ENCODE measurements around the gene PAK6. TPM values are rescaled to one million over a fixed set of nuclear protein-coding genes. Genes with fewer than 3 reads are reported as not detected.

Gene PAK6
- total and polyA plus RNA-seq, 4 donors: 0.05 to 0.17 (median 0.10) TPM

DNA sequence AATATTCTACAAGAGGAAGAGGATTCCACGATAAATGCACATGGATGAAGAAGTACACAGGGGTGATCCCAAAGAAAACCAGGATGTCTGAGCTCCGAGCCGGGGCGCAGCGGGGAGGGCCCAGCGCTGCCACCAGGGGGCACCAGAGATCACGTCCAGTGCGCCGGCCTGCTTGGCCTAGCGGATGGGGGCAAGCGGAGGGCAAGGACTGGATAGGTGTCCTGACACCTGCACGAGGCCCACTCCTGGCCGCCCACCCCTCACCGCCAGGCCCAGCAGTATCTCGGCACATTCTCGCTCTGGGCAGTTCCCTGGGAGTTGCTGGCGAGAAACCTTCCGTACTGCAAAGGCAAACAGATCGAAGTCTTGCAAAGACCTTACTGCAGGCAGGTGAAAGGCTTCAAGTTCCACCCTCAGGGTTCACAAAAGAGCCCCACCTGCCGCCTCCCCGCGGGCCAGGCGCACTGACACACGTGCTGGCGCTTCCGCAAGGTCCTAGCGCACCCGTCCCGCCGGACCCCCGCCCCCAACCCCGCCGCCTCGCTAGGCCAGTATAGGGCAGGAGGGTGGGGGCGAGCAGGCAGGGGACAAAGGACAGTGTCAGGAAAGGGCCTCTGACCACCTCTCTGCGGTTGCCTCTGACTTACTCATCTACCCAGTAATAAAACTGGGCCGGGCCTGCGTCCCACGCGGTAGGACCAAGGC is 40.7 kb downstream of the PAK6 start:
- peak; percentile 87 for DNase-seq (ENCODE audit: low spot score)
- 9% methylated on average over 40 of the region's 40 CpGs for WGBS
- H3K4me3 ChIP-seq (ENCODE audit: low read depth in 1 of 3, low read length in 3 of 3): no peak overlapping the region
- H3K36me3 ChIP-seq (ENCODE audit: control insufficient read depth in 4 of 4, insufficient read depth in 3 of 4, low read depth in 1 of 4, low read length in 3 of 4): no peaks in the 10 kb centered on the region
- peaks cover 0 to 8% (median 2%) of the 10 kb centered on the region in 4 donors for H3K27me3 ChIP-seq (ENCODE audit: control insufficient read depth in 4 of 4, insufficient read depth in 4 of 4, low read length in 3 of 4)
- TF ChIP-seq RAD21 (IDR thresholded peaks at IDR 0.05) (peak; percentile 85 to 91), FOXA2 (IDR thresholded peaks at IDR 0.05) (no peak), FOXA1 (IDR thresholded peaks at IDR 0.05) (no peak), RXRA (IDR thresholded peaks at IDR 0.05) (peak; percentile 6 to 8)
- TF ChIP-seq, protein P1, sequence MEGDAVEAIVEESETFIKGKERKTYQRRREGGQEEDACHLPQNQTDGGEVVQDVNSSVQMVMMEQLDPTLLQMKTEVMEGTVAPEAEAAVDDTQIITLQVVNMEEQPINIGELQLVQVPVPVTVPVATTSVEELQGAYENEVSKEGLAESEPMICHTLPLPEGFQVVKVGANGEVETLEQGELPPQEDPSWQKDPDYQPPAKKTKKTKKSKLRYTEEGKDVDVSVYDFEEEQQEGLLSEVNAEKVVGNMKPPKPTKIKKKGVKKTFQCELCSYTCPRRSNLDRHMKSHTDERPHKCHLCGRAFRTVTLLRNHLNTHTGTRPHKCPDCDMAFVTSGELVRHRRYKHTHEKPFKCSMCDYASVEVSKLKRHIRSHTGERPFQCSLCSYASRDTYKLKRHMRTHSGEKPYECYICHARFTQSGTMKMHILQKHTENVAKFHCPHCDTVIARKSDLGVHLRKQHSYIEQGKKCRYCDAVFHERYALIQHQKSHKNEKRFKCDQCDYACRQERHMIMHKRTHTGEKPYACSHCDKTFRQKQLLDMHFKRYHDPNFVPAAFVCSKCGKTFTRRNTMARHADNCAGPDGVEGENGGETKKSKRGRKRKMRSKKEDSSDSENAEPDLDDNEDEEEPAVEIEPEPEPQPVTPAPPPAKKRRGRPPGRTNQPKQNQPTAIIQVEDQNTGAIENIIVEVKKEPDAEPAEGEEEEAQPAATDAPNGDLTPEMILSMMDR (IDR thresholded peaks at IDR 0.05; ENCODE audit: low read depth, low read length, missing input control): peak; percentile 94
- peaks cover 6 to 23% (median 15%) of the 10 kb centered on the region in 4 donors for H3K4me1 ChIP-seq (ENCODE audit: control insufficient read depth in 4 of 4, insufficient read depth in 4 of 4, low read length in 3 of 4)
- no peaks in the 10 kb centered on the region for H3K9me3 ChIP-seq (ENCODE audit: control insufficient read depth in 4 of 4, low read length in 3 of 4)
- no peak overlapping the region for H3K27ac ChIP-seq (ENCODE audit: low read depth in 1 of 2, low read length in 2 of 2)
- no peak overlapping the region for H3K9ac ChIP-seq (ENCODE audit: low read depth in 1 of 2, low read length in 2 of 2)

DNA sequence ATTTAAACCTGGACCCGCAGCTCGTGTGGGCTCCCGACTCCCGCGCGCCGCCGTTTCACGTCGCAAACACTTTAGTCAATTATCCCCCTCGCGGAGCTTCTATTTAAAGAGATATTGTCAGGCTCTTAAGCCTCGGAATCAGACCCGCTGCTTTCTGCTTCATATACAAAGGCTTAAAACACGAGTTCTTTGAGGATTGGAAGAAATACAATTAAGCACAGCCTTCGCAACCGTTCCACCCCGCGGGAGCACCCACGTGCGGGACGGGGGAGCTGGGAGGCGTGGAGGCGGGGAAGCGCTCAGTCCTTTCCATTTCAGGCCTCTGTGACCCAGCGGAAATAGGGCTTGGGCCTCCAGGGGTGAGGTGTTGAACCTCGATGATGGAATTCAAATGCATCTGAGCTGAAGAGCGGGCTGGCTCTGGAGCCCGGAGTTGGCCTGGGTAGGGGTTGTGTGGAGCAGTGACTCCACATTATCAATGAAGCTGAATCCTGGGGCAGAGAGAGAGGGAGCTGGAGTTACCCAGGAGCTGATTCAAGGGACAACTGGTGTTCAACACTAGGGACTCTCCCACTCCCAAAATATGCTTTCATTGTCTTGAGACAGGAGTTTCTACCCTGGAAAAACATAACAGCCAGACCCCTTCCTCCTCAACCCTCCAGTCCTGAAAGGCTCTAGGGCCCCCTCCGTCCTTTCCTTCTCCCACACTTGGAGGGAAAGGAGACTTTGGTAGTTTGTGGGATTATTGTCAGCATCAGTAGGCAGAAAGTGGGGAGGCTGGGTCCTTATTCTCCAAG is 41.6 kb downstream of the PAK6 start:
- H3K4me1 ChIP-seq (ENCODE audit: control insufficient read depth in 4 of 4, insufficient read depth in 4 of 4, low read length in 3 of 4): peaks cover 6 to 25% (median 15%) of the 10 kb centered on the region in 4 donors
- WGBS: 33% methylated on average over 30 of the region's 30 CpGs
- TF ChIP-seq, protein P2, sequence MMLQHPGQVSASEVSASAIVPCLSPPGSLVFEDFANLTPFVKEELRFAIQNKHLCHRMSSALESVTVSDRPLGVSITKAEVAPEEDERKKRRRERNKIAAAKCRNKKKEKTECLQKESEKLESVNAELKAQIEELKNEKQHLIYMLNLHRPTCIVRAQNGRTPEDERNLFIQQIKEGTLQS (IDR thresholded peaks at IDR 0.05): no peak
- TF ChIP-seq, protein P3, sequence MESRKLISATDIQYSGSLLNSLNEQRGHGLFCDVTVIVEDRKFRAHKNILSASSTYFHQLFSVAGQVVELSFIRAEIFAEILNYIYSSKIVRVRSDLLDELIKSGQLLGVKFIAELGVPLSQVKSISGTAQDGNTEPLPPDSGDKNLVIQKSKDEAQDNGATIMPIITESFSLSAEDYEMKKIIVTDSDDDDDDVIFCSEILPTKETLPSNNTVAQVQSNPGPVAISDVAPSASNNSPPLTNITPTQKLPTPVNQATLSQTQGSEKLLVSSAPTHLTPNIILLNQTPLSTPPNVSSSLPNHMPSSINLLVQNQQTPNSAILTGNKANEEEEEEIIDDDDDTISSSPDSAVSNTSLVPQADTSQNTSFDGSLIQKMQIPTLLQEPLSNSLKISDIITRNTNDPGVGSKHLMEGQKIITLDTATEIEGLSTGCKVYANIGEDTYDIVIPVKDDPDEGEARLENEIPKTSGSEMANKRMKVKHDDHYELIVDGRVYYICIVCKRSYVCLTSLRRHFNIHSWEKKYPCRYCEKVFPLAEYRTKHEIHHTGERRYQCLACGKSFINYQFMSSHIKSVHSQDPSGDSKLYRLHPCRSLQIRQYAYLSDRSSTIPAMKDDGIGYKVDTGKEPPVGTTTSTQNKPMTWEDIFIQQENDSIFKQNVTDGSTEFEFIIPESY (IDR thresholded peaks at IDR 0.05): no peak
- TF ChIP-seq RAD21 (IDR thresholded peaks at IDR 0.05) (no peak), HNF4A (conservative IDR thresholded peaks at IDR 0.05) (no peak), GABPA (IDR thresholded peaks at IDR 0.05 in 1 of 2, conservative IDR thresholded peaks at IDR 0.05 in 1 of 2) (no peak), YY1 (IDR thresholded peaks at IDR 0.05) (no peak), JUND (IDR thresholded peaks at IDR 0.05) (no peak), FOXA1 (IDR thresholded peaks at IDR 0.05) (no peak), SP1 (IDR thresholded peaks at IDR 0.05) (no peak), HNF4G (IDR thresholded peaks at IDR 0.05) (no peak), FOXA2 (IDR thresholded peaks at IDR 0.05) (no peak), RXRA (IDR thresholded peaks at IDR 0.05) (no peak)
- TF ChIP-seq, protein P4, sequence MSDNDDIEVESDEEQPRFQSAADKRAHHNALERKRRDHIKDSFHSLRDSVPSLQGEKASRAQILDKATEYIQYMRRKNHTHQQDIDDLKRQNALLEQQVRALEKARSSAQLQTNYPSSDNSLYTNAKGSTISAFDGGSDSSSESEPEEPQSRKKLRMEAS (IDR thresholded peaks at IDR 0.05): no peak
- peaks cover 0 to 8% (median 2%) of the 10 kb centered on the region in 4 donors for H3K27me3 ChIP-seq (ENCODE audit: control insufficient read depth in 4 of 4, insufficient read depth in 4 of 4, low read length in 3 of 4)
- no peaks in the 10 kb centered on the region for H3K9me3 ChIP-seq (ENCODE audit: control insufficient read depth in 4 of 4, low read length in 3 of 4)
- no peak overlapping the region for H3K27ac ChIP-seq (ENCODE audit: low read depth in 1 of 2, low read length in 2 of 2)
- H3K4me3 ChIP-seq (ENCODE audit: low read depth in 1 of 3, low read length in 3 of 3): no peak overlapping the region
- no peak for DNase-seq (ENCODE audit: low spot score)
- no peak overlapping the region for H3K9ac ChIP-seq (ENCODE audit: low read depth in 1 of 2, low read length in 2 of 2)
- no peaks in the 10 kb centered on the region for H3K36me3 ChIP-seq (ENCODE audit: control insufficient read depth in 4 of 4, insufficient read depth in 3 of 4, low read depth in 1 of 4, low read length in 3 of 4)

All from liver (tissue), 9 donors.